DOHH2 (cell line): ENCODE measurements around the gene PNLIPRP3.
A peak's percentile ranks its signal among the peaks of the same experiment; 100 is the strongest.

ENCODE experiments used
- H3F3A ChIP-seq: fragments of 200-600 bp; sonication (generic), shearing (Covaris generic); 2 replicates; pipeline ENCODE4 v1.6.0; 2016; ENCODE audit warnings: antibody characterized with exemption, mild to moderate bottlenecking; ENCODE audit not compliant: control insufficient read depth, insufficient read depth
- H3K27ac ChIP-seq: fragments of 200-600 bp; sonication (generic); 2 replicates; pipeline ENCODE4 v1.5.1; 2014; ENCODE audit warnings: low read depth, mild to moderate bottlenecking, low read length, moderate library complexity
- H3K27me3 ChIP-seq: fragments of 200-600 bp; sonication (generic); 2 replicates; pipeline ENCODE4 v1.6.1; 2014; ENCODE audit warnings: mild to moderate bottlenecking, low read length, mixed read lengths; ENCODE audit not compliant: control insufficient read depth
- H3K36me3 ChIP-seq: fragments of 200-600 bp; sonication (generic); 2 replicates; pipeline ENCODE4 v1.6.1; 2014; ENCODE audit warnings: mild to moderate bottlenecking, low read length, moderate library complexity, mixed read lengths; ENCODE audit not compliant: control insufficient read depth
- H3K4me1 ChIP-seq: fragments of 200-600 bp; sonication (generic); 2 replicates; pipeline ENCODE4 v1.6.1; 2014; ENCODE audit warnings: mild to moderate bottlenecking, low read length, mixed read lengths; ENCODE audit not compliant: control insufficient read depth
- H3K4me2 ChIP-seq: fragments of 200-600 bp; sonication (generic); 2 replicates; pipeline ENCODE4 v1.6.0; 2014; ENCODE audit warnings: mild to moderate bottlenecking, low read length, moderate library complexity
- H3K4me3 ChIP-seq: fragments of 200-600 bp; sonication (generic); 2 replicates; pipeline ENCODE4 v1.5.1; 2014; ENCODE audit warnings: mild to moderate bottlenecking, low read length, mixed read lengths
- H3K79me2 ChIP-seq: fragments of 200-600 bp; sonication (generic); 2 replicates; pipeline ENCODE4 v1.6.1; 2014; ENCODE audit warnings: mild to moderate bottlenecking, low read length, mixed read lengths; ENCODE audit not compliant: control insufficient read depth
- H3K9me2 ChIP-seq: fragments of 200-600 bp; sonication (generic); replicated peaks from 2 replicates; pipeline ENCODE4 v1.6.1; 2014; ENCODE audit warnings: mild to moderate bottlenecking, low read length, mixed read lengths; ENCODE audit not compliant: control insufficient read depth
- H3K9me3 ChIP-seq: fragments of 200-600 bp; sonication (generic); 2 replicates; pipeline ENCODE4 v1.6.1; 2014; ENCODE audit warnings: antibody characterized with exemption, low read length, mixed read lengths; ENCODE audit not compliant: control insufficient read depth, insufficient read depth
- H4K20me1 ChIP-seq: fragments of 200-600 bp; sonication (generic); 2 replicates; pipeline ENCODE4 v1.6.0; 2014; ENCODE audit warnings: low read depth, mild to moderate bottlenecking, antibody characterized with exemption, low read length, moderate library complexity; ENCODE audit not compliant: control insufficient read depth, insufficient read depth
- CTCF ChIP-seq: fragments of 200-600 bp; sonication (generic); IDR thresholded peaks from one replicate; pipeline ENCODE4 v1.5.1; 2014; ENCODE audit warnings: antibody characterized with exemption, mild to moderate bottlenecking, low read depth, low read length; ENCODE audit not compliant: poor library complexity, severe bottlenecking
- EZH2phosphoT487 ChIP-seq: fragments of 200-600 bp; sonication (generic); IDR thresholded peaks from 2 replicates; pipeline ENCODE4 v1.6.1; 2017; ENCODE audit warnings: borderline replicate concordance, mild to moderate bottlenecking, antibody characterized with exemption, low read length, moderate library complexity, mixed read lengths

Gene PNLIPRP3

GRCh38 chr10:116470071-116470470, 42.4 kb downstream of the PNLIPRP3 start:
- no peak overlapping the region for H3K27ac ChIP-seq
- no peaks in the 10 kb centered on the region for H4K20me1 ChIP-seq
- no peak overlapping the region for H3K4me2 ChIP-seq
- no peaks in the 10 kb centered on the region for H3K27me3 ChIP-seq
- H3K79me2 ChIP-seq, result no peaks in the 10 kb centered on the region
- H3K4me1 ChIP-seq, result no peaks in the 10 kb centered on the region
- no peak overlapping the region for H3K4me3 ChIP-seq
- no peaks in the 10 kb centered on the region for H3K36me3 ChIP-seq
- no peaks in the 10 kb centered on the region for H3K9me3 ChIP-seq
- no peaks in the 10 kb centered on the region for H3K9me2 ChIP-seq
- no peaks in the 10 kb centered on the region for H3F3A ChIP-seq
- no peak for TF ChIP-seq CTCF
- no peak for TF ChIP-seq EZH2phosphoT487

GRCh38 chr10:116470768-116471415, 43.2 kb downstream of the PNLIPRP3 start:
- H3F3A ChIP-seq, result no peaks in the 10 kb centered on the region
- TF ChIP-seq CTCF (peak; percentile 20), EZH2phosphoT487 (no peak)
- H3K27me3 ChIP-seq, result no peaks in the 10 kb centered on the region
- no peak overlapping the region for H3K4me2 ChIP-seq
- H3K27ac ChIP-seq, result no peak overlapping the region
- no peaks in the 10 kb centered on the region for H3K4me1 ChIP-seq
- H3K9me3 ChIP-seq, result no peaks in the 10 kb centered on the region
- H3K36me3 ChIP-seq, result no peaks in the 10 kb centered on the region
- no peaks in the 10 kb centered on the region for H4K20me1 ChIP-seq
- H3K4me3 ChIP-seq, result no peak overlapping the region
- H3K9me2 ChIP-seq, result no peaks in the 10 kb centered on the region
- H3K79me2 ChIP-seq, result no peaks in the 10 kb centered on the region

GRCh38 chr10:116472891-116473290, 45.2 kb downstream of the PNLIPRP3 start:
- TF ChIP-seq CTCF (no peak), EZH2phosphoT487 (no peak)
- Histone ChIP-seq H3K36me3 (no peaks in the 10 kb centered on the region), H3K4me1 (no peaks in the 10 kb centered on the region), H3K4me3 (no peak overlapping the region), H3K4me2 (no peak overlapping the region), H3K27me3 (no peaks in the 10 kb centered on the region), H3F3A (no peaks in the 10 kb centered on the region), H4K20me1 (no peaks in the 10 kb centered on the region), H3K27ac (no peak overlapping the region), H3K9me2 (no peaks in the 10 kb centered on the region), H3K79me2 (no peaks in the 10 kb centered on the region), H3K9me3 (no peaks in the 10 kb centered on the region)
